Heart right ventricle (tissue), 16 donors: ENCODE measurements around the gene MIGA2. TPM values are rescaled to one million over a fixed set of nuclear protein-coding genes. Genes with fewer than 3 reads are reported as not detected.

Experiments used
- ATAC-seq, 8 donors: fragments of 200-7000 bp; cut with Tn5 transposase; one replicate each; pipeline ENCODE4 v1.9.1; 2020; ENCODE audit warnings: mild to moderate bottlenecking in 8 of 8, moderate library complexity in 8 of 8, moderate number of reproducible peaks in 1 of 8
- DNase-seq, 2 donors: peaks; one replicate each; pipeline ENCODE4 v3.0.0-alpha.2; 2020
- H3K27ac ChIP-seq, 10 donors: fragments of 200-600 bp; sonication (generic) in 2 of 10; one replicate each; pipeline versions ENCODE4 v1.5.0 to v1.8.0; 2020 to 2022; ENCODE audit warnings: mild to moderate bottlenecking in 3 of 10
- H3K27me3 ChIP-seq, 7 donors: fragments of 200-600 bp; one replicate each; pipeline ENCODE4 v1.8.0; 2021 to 2022; ENCODE audit warnings: mild to moderate bottlenecking in 2 of 7
- H3K36me3 ChIP-seq, 9 donors: fragments of 200-600 bp; sonication (generic) in 1 of 9; one replicate each; pipeline versions ENCODE4 v1.5.0 to v1.8.0; 2020 to 2022; ENCODE audit warnings: mild to moderate bottlenecking in 2 of 9
- H3K4me1 ChIP-seq, 9 donors: fragments of 200-600 bp; sonication (generic) in 1 of 9; one replicate each; pipeline versions ENCODE4 v1.5.0 to v1.8.0; 2020 to 2022; ENCODE audit warnings: mild to moderate bottlenecking in 4 of 9
- H3K4me3 ChIP-seq, 10 donors: fragments of 200-600 bp; sonication (generic) in 2 of 10; one replicate each; pipeline versions ENCODE4 v1.5.0 to v1.8.0; 2020 to 2022; ENCODE audit warnings: mild to moderate bottlenecking in 7 of 10, moderate library complexity in 2 of 10
- H3K9me3 ChIP-seq, 11 donors: fragments of 200-600 bp in 10 of 11; sonication (generic) in 2 of 11; one replicate each; pipeline versions ENCODE4 v1.5.0 to v1.8.0; 2013 to 2022; ENCODE audit warnings: mild to moderate bottlenecking in 2 of 11, control low read depth in 1 of 11, moderate library complexity in 1 of 11
- CTCF ChIP-seq, 9 donors: fragments of 200-600 bp; sonication (generic) in 2 of 9; IDR thresholded peaks; one replicate each; pipeline versions ENCODE4 v1.5.0 to v1.8.0; 2021 to 2022; ENCODE audit warnings: antibody characterized with exemption in 9 of 9, mild to moderate bottlenecking in 5 of 9, moderate library complexity in 1 of 9
- WGBS, 2 donors: extraction: QIAGEN DNeasy Blood & Tissue Kit; methylation state at CpG; one replicate each; pipeline ENCODE4 v1.1.7; 2013; ENCODE audit warnings: inconsistent platforms in 1 of 2; 5-methylcytosine and 5-hydroxymethylcytosine counted together
- intact Hi-C, 10 donors: fragments of 100-400 bp; cut with DNase I; formaldehyde crosslinking; loops; one replicate each; pipeline versions ENCODE4 v1.11.1 to v1.14.2; 2022
- polyA plus RNA-seq, 2 donors: library from polyadenylated mRNA; stranded (reverse); fragments of 200-250 nt; gene quantifications; one replicate each; pipeline ENCODE4 v1.2.3, GENCODE V29; 2013
- total RNA-seq, 10 donors: library from RNA; stranded (reverse); fragmentation: NEBNext Ultra II Directional in 3 of 10; extraction: Animal tissue kit (Norgen Biotek cat#: 25700) in 3 of 10; gene quantifications; one replicate each; pipeline versions ENCODE4 v1.2.1 to v1.2.4, GENCODE V29; 2021 to 2023
- donor health status: Arrhythmogenic right ventricular cardiomyopathy.
- donor health status: ischemic (EF 13 %, LVEDD 7.1; RV severe dilation, severe dysfunction).
- donor health status: healthy with polysubstance abuse.
- donor health status: DM: no; HTN: yes; CAD: no.
- donor health status: DM: no; HTN: no; CAD: no.
- donor health status: ischemic (EF 25% LVEDD 6.9; RV normal size, moderate dysfunction).
- donor health status: ischemic (EF 25% LVEDD 5.7; RV mildly dilated, moderate dysfunction).
- donor health status: healthy.
- donor health status: DM: yes; HTN: yes; CAD: no.
- donor health status: Ischemic cardiomyopathy.
- donor health status: ischemic (EF 35%, LVEDD 5.7; RV mildly dilated, moderate dysfunction).
- donor health status: nonischemic (EF 11% LVEDD 7.7; RV severe dilation, severe dysfunction).
- donor health status: DM: yes; HTN: yes; CAD: no.
- donor health status: PGD.
- donor health status: ischemic (EF 29% LVEDD 5.4; RV normal size, mild dysfunction).
- donor health status: nonischemic (EF 23%, LVEDD 6.1; RV moderate dilation, normal function).

MIGA2 gene
- total and polyA plus RNA-seq, 12 donors = 30.4 to 46.0 (median 35.9) TPM

DNA sequence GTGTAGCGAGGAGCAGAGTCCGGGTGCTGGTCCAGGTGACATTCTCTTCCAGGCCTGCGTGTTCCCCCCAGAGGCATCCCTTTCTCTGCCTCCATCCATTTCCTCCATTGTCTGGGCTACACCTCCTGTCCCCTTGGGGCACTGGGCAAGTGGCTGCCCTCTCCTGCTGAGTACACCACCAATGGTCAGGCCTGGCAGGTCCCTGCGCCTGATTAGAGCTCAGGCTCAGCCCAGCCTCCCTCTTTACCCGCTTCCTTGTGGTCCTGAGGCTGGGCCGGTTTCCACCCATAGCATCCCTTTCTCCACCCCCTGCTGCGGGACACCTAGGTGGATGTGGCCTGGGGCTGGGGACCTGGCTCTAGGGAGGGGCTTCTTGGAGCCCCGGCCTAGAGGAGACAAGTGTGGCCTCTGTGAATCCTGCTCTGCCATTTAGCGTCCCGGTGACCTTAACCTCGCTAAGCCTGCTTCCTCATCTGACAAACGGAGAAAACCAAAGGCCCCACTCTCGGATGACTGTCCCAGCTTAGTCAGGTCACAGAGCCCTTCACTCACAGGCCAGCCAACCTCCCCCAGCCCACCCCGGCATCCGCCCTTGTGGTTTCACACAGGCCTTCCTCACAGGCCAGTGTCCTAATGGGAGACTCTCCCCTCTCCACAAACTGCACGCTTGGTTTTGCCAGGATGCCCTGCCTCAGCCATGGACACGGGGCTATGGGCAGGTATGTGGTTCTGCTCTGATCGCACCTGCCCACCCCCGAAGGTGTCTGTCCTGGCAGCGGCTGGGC, 57.4 kb downstream of the MIGA2 start:
- intact Hi-C loops = no loop called here
- Histone ChIP-seq H3K4me3 (no peak overlapping the region), H3K27ac (peak overlapping the region in 5 of 10 donors; percentile 29 to 53 (median 35)), H3K4me1 (peaks cover 0 to 10% (median 0%) of the 10 kb centered on the region in 9 donors), H3K27me3 (no peaks in the 10 kb centered on the region), H3K36me3 (peaks cover 0 to 66% (median 20%) of the 10 kb centered on the region in 9 donors), H3K9me3 (no peaks in the 10 kb centered on the region)
- no peak for TF ChIP-seq CTCF (IDR thresholded peaks at IDR 0.05)
- WGBS, 2 donors = 85 to 87% methylated on average over 20 of the region's 20 CpGs
- DNase-seq (no peak), ATAC-seq (peak in 4 of 8 donors; percentile 6 to 10 (median 7))

DNA sequence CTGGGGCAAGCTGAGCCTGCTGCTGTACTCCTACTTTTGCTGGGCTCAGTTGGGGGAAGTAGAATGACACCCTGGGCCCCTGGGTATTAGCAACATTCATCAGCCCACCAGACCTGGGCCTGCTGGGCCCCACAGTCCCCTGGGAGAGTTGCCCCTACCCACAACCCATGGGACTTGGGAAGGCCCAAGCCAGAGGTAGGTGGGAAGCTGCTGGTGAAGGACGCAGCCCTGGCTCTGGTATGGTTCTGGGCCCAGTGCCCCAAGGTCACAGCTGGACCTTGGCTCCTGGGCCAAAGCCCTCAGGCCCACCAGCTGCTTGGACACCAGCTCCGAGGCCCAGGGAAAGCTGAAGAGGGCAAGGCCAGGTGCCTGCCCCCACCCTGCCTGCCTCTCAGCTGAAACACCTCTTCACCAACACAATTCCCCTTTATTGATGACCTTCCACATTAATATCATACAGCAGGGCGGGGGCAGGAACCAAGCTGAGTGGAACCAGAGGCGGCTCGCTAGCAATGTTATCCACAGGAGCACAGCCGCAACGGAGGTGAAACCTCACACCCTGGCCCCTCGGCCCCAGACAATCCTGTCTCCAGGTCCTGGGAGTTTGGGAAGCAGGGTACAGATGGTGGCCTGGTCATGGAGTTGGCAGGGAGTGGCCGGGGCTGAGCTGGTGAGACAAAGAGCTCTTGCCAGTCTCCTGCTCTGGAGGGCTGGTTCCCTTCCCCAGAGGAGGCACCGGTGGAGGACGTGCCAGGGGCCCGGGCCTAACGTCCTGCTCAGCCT, 58.2 kb downstream of the MIGA2 start:
- Histone ChIP-seq H3K9me3 (no peaks in the 10 kb centered on the region), H3K36me3 (peaks cover 0 to 61% (median 20%) of the 10 kb centered on the region in 9 donors), H3K4me3 (no peak overlapping the region), H3K4me1 (peaks cover 0 to 10% (median 0%) of the 10 kb centered on the region in 9 donors), H3K27ac (peak overlapping the region in 6 of 10 donors; percentile 29 to 53 (median 38)), H3K27me3 (no peaks in the 10 kb centered on the region)
- DNase-seq = no peak
- no peak for TF ChIP-seq CTCF (IDR thresholded peaks at IDR 0.05)
- intact Hi-C loops = no loop called here
- peak; percentile 31 to 73 (median 58) for ATAC-seq
- WGBS, 2 donors = 83 to 87% methylated on average over 13 of the region's 13 CpGs

DNA sequence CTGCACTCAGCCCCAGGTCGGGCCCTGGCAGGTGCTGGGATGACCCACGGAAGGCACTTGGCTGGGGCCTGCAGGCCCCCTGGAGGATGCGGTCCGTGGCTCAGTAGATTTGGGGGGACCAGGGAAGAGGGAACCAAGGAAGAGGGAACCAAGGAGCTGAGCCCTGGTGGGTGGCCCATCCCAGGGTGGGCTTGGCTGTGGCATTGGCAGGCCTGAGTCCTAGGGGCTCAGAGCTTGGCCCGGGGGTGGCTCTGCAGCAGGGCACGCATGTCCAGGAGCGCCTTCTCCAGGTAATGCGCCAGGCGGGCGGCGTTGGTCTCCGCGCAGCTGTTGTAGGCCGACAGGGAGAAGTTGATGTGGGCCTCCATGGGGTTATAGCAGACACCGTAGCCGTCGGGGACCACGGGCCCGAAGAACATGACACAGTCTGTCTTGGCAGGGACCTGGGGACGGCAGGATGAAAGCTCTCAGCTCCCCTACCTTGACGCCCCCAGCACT, 58.8 kb downstream of the MIGA2 start:
- H3K4me3 ChIP-seq = no peak overlapping the region
- H3K27me3 ChIP-seq = no peaks in the 10 kb centered on the region
- 95 to 96% methylated on average over 21 of the region's 21 CpGs for WGBS, 2 donors
- peaks cover 0 to 56% (median 20%) of the 10 kb centered on the region in 9 donors for H3K36me3 ChIP-seq
- no peak for TF ChIP-seq CTCF (IDR thresholded peaks at IDR 0.05)
- peaks cover 0 to 10% (median 0%) of the 10 kb centered on the region in 9 donors for H3K4me1 ChIP-seq
- no peaks in the 10 kb centered on the region for H3K9me3 ChIP-seq
- peak in 3 of 8 donors; percentile 3 to 10 (median 4) for ATAC-seq
- intact Hi-C loops = no loop called here
- H3K27ac ChIP-seq = peak overlapping the region in 2 of 10 donors; percentile 35 to 53
- DNase-seq = no peak

GRCh38 chr9:129095908-129096307, 59.5 kb downstream of the MIGA2 start:
- 95 to 96% methylated on average over 12 of the region's 12 CpGs for WGBS, 2 donors

More at GRCh38 chr9:129095908-129096307, 59.5 kb downstream of the MIGA2 start:
- Histone ChIP-seq H3K4me1 (peaks cover 0 to 10% (median 0%) of the 10 kb centered on the region in 9 donors), H3K9me3 (no peaks in the 10 kb centered on the region), H3K27me3 (no peaks in the 10 kb centered on the region), H3K4me3 (no peak overlapping the region), H3K27ac (no peak overlapping the region), H3K36me3 (peaks cover 0 to 52% (median 20%) of the 10 kb centered on the region in 9 donors)
- intact Hi-C loops = no loop called here
- DNase-seq = no peak
- no peak for TF ChIP-seq CTCF (IDR thresholded peaks at IDR 0.05)
- ATAC-seq = no peak
